CD4-positive, alpha-beta T cell treated with Interleukin-17A for 1 hour (primary cell): Measurements from ENCODE around the gene PPM1B.
"Not testable (repeated sequence)": the region's sequence is repeated elsewhere in the genome, so short reads cannot be mapped to it uniquely, and the experiment has no call there.

Experiments
- DNase-seq: peaks from one replicate; pipeline ENCODE4 v3.0.0-alpha.2; 2020

PPM1B gene

DNA sequence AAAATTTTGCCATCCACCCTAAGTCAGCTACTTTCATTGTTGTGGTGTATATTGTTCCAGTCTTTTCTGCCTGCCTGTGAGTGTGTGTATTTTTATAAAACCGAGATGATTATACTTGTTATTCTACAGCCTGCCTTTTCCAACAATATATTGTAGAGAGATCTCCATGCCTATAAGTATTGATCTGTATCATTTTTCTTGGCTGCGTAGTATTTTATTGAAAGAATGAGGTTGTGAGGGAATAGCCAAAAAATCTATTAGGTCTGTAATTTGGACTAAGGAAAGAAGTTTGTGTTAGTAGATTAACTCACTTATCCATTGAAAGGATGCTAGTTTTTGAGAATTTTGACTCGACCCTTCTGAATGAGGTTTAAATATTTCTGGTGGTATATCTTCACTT lies 34.9 kb downstream of the PPM1B start:
- DNase-seq = no peak

DNA sequence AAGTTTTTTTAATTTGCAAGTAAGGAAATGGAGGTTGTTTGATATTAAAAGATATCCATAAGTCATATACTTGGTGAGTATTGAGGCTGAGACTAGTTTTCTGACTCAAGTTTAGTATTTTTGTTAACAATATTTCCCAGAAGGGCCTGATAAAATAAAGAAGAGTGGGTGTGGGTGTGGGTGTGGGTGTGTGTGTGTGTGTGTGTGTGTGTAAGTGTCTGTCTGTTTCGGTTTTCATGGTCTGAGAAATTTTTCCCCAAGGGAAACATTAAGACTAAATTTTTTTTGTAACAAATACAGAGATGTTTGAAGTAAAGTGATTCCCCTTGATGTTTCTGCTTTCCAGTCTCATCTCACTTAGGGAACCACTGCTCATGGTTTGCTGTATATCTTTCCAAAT lies 36.5 kb downstream of the PPM1B start:
- DNase-seq = no peak

DNA sequence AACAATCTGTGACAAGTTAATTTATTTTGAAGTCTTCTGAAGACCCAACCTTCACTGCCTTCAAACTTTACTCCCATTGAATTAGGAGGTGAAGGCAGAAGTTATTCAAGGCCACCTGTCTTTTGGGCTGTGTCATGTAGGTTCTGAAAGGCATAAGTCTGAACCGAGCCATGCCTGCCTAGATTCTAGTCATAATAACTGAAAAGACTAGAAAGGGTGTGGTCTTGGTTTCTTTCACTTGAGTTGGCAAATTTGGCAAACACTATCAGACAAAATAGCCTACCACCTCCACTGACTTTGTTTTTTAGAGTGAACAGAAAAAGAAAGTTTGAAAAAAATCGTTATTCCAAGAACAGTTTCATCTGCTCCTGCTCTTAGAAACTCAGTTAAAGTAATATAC lies 38.4 kb downstream of the PPM1B start:
- DNase-seq = no peak

DNA sequence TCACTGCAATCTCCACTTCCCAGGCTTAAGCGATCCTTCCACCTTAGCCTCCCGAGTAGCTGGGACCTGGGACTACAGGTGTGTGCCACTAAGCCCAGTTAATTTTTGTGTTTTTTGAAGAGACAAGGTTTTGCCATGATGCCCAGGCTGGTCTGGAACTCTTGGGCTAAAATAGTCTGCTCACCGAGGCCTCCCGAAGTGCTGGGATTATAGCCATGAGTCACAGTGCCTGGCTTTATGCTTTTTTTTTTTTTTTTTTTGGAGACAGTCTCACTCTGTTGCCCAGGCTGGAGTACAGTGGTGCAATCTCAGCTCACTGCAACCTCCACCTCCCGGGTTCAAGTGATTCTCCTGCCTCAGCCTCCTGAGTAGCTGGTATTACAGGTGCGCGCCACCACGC lies 39.0 kb downstream of the PPM1B start:
- not testable (repeated sequence) for DNase-seq

DNA sequence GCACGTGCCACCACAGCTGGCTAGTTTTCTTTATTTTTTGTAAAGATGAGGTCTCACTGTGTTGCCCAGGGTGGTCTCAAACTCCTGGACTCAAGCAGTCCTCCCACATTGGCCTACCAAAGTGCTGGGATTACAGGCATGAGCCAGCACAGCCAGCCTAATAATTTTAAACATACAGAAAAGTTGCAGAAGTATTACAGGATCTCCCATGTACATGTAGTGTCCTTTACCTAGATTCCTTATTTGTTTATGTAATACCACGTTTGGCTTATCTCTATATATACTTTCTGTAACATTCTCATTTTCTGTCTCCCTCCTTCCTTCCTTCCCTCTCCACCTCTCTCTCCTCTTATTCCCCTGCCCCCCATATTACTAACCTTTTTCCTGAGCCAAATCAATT lies 41.7 kb downstream of the PPM1B start:
- no peak for DNase-seq

DNA sequence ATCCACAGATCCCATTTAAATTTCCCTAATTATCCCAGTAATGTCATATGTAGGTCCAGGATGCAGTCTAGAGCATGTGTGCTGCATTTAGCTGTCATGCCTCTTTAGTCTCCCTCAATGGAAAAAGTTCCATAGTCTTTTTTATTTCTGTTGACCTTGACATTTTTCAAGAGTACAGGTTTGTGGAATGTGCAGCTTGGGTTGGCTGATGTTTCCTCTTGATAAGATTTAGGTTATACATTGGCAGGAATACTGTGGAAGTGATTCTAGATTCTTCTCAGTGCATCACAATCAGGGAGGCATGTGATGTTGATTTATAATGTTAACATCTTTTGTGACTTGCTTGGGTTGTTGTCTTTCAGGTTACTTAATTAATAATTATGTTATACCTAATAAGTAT lies 42.5 kb downstream of the PPM1B start:
- DNase-seq = no peak

DNA sequence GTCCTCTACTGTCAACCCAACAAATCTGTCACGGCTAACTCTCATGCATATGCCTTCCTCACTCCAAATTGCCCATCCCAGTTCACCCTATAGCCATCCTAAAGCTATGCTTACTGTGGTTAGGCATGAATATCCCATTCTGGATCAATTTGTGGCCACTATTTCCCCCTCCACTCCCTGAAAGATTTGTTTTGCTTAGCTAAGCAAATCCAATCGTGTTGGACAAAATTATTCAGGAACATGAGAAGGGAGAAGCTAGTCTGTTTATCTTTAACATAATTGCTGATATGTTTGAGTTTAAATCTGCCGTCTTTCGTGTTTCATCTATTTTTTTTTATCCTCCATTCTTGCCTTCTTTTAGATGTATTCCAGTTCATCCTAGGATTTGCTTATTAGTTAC lies 43.6 kb downstream of the PPM1B start:
- DNase-seq = no peak

DNA sequence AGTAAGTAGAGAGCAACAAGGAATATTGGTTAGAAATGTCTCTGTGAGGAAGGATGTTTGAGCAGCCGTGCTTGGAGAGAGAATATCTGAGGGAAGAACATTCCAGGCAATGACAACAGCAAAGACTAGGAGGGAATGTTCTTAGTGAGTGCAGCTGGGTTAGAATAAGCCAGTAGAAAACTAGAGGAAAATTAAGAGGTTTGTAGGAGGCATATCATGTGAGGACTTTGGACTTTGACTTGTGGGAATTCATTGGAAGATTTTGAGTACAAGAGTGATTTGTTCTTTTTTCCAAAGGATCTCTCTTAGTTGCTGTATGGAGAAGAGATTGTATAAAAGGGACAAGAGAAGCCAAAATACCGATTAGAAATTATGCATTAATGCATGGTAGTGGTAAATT lies 47.2 kb downstream of the PPM1B start:
- DNase-seq = no peak

DNA sequence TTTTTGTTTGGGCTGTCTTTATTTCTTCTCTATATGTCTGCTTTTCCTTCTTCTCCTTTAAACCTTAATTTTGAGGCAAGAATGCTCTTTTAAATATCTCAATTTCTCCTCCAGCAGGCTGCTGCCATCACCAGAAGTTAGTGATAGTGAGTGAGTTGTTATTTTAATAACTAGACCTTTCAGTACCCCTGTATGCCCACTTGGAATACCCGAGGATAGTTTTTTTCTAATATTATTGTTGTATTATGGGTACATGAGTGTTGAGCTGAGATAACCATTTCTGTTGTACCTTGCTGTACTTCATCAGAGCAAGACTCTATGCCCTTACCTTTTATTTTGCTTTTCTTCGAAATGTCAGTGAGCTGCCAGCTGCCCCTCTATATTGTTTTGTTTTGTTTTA lies 50.1 kb downstream of the PPM1B start:
- no peak for DNase-seq

DNA sequence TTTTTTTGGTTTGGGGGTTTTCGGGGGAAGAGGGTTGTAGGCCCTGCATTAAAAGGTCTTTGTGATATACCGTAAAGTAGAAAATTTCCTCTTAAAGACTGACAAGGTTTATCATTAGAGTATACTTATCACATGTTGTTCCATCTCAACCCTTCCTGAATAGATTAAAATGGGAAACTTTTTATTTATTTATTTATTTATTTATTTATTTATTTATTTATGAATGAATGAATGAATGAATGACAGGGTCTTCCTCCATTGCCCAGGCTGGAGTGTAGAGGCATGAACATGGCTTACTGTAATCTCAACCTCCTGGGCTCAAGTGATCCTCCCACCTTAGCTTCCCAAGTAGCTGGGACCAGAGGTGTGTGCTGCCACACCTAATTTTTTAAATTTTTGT lies 58.1 kb downstream of the PPM1B start:
- no peak for DNase-seq

DNA sequence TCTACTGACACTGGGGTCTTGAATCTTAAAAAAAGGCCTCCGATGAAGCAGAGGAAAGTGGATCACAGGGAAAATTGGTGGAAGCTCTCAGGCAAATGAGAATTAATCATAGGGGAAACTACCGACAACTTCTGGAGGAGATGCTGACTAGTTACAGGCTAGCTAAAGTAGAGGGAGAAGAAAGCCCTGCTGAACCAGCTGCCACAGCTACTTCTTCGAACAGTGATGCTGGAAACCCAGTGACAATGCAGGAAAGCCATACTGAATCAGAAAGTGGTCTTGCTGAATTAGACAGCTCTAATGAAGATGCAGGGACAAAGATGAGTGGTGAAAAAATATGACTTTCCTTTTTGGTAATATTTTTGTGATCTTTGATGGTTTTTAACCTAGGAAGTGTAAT lies 61.7 kb downstream of the PPM1B start:
- no peak for DNase-seq

DNA sequence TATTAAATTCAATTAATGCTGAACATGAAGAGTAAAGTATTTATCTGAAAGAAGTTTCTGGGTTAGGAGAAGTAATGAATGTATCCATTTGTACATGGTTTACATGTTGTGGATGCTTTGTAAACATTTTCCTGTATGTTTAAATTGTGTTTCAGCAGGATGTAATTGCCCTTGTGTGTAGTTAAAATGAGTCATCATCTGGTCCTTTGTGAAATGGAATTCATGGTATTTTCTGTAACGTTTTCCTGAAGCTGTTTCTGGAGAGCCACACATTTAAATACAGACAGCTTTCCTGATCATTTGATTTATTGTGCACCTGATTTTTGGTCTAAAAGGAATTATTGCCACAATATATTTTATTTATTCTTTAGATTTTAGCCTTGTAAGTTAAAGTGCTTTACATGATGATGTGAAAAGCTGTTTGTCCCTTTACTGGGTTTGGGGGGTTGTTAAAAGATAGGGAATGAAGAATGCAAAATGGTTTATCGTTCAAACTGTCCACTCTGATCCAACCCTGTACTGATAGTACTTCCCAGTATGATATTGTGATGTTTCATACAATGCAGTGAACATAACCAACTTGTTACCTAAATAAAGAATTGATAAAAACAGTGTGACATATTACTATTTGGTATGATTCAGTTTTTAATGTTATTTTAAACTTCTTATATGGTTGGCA lies 64.9 kb downstream of the PPM1B start:
- no peak for DNase-seq

DNA sequence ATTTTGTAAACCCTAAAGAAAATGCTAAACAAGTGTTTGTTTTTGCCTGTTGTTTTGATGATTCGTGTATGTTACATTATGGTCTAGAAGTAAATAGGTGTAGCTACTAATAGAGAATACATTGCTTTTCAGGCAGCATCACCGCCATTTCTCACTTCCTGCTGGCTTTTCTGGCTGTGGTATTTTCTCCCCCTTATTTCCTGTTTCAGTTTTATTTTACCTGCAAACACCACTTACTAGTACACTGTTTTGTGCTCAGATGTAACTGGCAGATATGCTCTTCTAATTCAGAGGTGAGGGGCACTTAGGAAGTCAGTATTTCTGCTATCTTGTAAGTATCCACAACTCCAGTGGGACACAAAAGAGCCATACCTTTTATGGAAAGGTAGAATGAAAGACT lies 68.5 kb downstream of the PPM1B start:
- peak; percentile 64 for DNase-seq

DNA sequence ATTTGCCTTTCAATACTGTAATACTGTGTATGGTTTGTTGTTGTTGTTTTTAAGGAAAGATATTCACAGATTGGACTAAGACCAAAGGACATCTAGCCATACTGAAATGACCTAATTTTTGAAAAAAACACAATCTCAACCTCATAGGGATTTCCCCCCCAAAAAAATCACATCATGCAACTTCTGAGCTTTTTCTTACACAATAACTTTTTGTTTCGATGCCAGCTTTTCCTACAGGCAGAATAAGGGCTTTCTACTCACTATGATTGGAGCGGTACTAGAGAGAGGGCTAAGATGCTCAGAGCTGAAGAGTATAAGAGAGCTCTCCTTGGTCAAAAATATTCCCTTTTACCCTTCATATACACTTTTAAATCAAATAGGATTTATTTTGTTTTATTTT lies 74.2 kb downstream of the PPM1B start:
- no peak for DNase-seq

DNA sequence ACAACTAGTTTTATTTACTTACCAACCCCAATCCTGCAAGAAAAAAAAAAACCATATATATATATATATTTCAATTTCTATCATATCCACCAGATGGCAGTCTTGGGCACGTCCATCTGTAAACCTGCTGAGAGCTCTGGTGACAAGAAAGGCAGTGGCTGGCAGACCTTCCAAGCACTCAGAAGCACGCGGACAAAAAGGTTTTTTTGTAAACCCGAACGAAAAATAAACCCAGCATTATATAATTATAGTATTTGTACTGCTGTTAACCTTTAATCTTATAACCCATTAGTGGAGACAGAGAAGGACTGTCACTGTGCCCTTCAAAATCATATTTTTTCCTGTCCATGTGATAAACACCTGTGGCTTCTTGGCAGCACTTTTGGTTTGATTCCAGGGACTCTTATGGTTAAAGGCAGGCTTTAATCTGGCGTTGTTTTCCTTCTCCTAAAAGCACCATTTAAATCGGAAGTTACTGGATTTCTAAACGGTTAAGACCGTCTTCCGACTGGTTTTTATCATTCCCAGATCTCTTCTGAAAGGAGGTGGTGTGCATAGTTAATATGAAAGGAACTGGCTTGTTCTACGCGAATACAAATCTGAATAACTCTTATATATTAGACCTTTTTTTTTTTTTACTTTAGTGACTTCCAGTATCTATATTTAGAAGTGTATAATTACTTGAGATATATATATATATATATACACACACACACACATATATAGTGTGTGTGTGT lies 75.6 kb downstream of the PPM1B start:
- DNase-seq = peak; percentile 75

DNA sequence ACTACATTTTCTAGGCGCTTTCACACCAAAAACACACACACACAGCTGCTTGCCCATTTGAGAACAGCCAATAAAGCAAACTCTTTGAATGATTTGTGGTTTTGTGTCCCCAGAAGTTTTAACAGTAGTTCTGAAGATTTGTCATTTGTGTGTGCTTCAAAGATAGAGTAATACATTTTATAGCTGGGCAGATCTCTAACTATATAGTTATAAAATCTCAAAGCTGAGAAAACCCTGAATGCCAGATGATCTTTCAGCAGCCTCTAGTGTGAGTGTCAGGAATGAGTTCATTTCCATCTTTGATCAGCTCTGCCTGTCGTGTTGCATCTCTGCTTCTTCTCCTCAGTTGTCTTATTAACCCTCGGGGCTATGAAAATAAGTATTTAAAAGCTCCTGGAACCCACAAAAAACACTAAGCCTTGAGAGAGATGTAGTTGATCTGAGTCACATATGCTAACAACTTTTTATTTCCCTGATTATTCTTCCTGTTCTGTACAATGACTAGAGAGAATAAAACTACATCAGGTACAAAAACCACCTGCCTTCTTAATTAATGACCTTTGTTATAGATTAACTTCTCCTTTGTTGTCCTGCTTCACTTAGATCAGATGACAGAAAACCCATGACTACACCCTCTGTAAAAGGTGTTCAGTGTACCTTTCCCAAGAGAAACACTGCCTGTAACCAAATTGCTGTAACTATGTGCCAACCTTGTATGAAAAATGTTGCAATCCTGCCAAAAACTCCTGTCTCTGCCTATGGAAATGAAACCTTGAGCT lies 76.6 kb downstream of the PPM1B start:
- DNase-seq = no peak

DNA sequence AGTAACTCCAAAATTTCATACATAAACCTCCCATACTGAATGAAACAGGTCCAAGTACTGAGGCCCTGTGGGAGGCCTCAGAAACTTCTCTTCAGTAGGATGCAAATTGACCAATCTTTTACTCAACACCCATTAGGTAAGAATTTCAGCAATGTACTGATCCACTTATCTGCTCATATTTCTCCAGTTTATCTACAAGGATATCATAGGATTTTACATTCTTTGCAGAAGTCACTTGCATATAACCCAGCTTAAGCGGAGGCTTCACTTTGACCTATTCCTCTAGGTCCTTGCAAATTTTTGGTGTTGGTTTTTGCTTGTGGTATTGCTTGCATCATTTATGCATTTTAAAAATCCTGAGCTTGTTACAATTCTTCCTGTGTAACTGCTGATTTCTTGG lies 77.8 kb downstream of the PPM1B start:
- DNase-seq = no peak

DNA sequence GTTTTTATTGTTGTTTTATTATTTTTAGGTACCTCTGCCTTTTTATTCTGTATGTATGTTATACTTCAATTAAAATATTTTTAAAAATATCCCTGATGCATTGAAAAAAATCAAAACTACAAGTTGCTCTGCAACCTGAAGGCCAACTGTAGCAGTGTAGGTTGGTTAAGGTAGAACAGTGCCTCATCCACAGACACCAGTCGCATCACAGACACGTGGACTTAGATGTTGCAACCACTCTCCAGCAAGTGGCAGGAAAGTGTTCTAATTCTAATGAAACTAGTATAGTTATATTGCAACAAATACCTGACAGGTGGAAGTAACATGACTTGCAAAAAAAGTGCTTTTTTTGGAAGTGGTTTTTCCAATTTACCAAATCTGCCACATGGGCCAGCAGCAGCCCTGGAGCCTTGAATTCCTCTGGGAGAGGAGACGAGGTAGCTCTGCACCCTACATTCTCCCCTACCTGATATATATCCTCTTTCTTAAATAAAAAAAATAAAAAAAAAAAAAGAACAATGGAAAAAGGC lies 78.2 kb downstream of the PPM1B start:
- DNase-seq = no peak

DNA sequence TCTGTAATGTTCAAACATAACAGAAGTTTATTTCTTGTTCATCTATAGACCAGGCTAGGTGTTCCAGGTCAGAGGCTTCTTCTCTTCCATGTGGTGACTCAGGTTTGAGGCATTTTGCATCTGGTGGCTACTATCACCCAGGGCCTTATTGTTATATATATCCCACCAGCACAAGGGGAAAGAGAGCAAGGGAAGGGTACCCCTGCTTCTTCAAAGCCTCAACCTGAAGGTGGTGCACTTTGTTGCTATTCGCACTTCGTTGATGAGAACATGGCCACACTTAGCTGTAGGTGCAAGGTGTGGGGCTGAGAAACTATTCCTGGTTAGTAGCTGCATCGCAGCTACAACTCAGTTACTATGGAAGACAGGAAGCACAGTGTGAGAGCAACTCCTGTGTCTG lies 79.2 kb downstream of the PPM1B start:
- no peak for DNase-seq

DNA sequence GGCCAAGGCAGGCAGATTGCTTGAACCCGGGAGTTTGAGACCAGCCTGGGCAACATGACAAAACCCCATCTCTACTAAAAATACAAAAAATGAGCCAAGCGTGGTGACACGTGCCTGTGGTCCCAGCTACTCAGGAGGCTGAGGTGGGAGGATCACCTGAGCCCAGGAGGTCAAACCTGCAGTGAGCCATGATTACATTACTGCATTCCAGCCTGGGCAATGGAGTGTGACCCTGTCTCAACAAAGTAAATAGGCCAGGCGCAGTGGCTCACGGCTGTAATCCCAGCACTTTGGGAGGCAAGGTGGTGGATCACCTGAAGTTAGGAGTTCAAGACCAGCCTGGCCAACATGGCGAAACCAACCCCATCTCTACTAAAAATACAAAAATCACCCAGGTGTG lies 80.6 kb downstream of the PPM1B start:
- not testable (repeated sequence) for DNase-seq

DNA sequence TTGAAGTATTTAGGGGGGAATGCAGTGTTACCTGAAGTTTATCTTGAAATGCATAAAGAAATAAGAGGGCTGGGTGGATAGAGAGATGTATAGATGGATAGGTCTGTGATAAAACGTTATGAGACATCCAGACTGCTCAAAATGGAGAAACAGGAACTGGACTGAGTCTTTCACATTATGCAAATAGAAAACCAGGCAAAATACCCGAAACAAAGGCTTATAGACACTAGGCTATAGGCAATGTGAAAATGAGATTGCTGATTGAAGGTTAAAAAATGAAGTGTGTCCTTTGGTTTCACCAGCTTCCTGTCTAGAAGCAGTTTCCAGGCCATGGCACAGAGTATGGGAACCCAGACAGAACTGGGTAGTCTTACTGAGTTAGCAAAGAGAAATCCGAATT lies 81.7 kb downstream of the PPM1B start:
- DNase-seq = no peak

DNA sequence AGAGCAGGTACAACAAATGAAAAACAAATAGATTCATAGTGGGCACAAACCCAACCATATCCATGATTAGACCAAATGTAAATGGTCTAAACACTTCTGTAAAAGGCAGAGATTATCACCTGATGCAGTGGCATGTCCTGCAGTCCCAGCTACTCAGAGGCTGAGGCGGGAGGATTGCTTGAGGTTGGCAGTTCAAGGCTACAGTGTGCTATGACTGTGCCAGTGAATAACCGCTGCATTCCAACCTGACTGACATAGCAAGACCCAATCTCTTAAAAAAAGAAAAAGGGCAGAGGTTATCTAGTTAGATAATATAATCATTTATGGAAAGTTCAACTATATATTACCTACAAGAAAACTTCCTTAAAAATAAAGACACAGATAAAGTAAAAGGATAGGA lies 85.3 kb downstream of the PPM1B start:
- no peak for DNase-seq

DNA sequence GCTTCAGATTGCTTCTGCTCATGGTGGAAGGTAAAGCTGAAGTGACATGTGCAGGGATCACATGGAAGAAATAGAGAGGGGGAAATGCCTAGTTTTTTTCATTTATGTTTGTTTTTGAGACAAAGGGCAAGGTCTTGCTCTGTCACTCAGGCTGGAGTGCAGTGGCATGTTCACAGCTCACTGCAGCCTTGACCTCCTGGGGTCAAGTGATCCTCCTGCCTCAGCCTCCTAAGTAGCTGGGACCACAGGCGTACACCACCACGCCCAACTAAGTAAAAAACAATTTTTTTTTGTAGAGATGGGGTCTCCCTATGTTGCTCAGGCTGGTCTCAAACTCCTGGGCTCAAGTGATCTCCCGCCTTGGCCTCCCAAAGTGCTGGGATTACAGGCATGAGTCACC lies 87.0 kb downstream of the PPM1B start:
- not testable (repeated sequence) for DNase-seq

DNA sequence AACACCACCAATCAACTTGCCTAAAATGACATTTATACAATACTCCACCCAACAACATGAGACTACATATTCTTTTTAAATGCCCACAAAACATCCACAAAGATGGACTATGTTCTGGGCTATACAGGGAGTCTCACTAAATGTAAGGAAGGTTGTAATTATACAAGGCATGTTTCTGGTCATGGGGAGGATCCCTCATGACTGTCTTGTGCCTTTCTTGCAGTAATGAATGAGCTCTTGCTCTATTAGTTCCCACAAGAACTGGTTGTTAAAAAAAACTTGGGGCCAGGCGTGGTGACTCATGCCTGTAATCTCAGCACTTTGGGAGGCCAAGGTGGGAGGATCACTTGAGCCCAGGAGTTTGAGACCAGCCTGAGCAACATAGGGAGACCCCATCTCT lies 89.1 kb downstream of the PPM1B start:
- DNase-seq = not testable (repeated sequence)
